ENCODE data around the gene WDR7. TPM values are rescaled to one million over a fixed set of nuclear protein-coding genes. Genes with fewer than 3 reads are reported as not detected.

WDR7 gene
- total RNA-seq, 6 donors from 2014 or later = 17.8 to 58.7 (median 26.7) TPM

- DNase-seq = no peak
- Histone ChIP-seq H3K36me3 (no peaks in the 10 kb centered on the region), H3K27me3 (no peaks in the 10 kb centered on the region), H3K4me3 (no peak overlapping the region), H3K4me1 (no peaks in the 10 kb centered on the region), H3K27ac (no peak overlapping the region), H3K9me3 (no peaks in the 10 kb centered on the region)
- no peak for TF ChIP-seq CTCF (IDR thresholded peaks at IDR 0.05)
- TF ChIP-seq EP300 (IDR thresholded peaks at IDR 0.05) = no peak
- TF ChIP-seq POLR2A (IDR thresholded peaks at IDR 0.05) = no peak
- no peak for TF ChIP-seq POLR2AphosphoS5 (IDR thresholded peaks at IDR 0.05)
- ATAC-seq (ENCODE audit: low FRiP score in 2 of 2) = no peak
- WGBS, 2 donors = 82 to 84% methylated on average over 4 of the region's 4 CpGs
Measured at GRCh38 chr18:56910967-56911366, 259.8 kb downstream of the WDR7 start.

GRCh38 chr18:56913941-56914340 lies 262.8 kb downstream of the WDR7 start:
- no peak overlapping the region for H3K27ac ChIP-seq
- DNase-seq (no peak), ATAC-seq (ENCODE audit: low FRiP score in 2 of 2) (no peak)
- H3K4me3 ChIP-seq = no peak overlapping the region
- no peaks in the 10 kb centered on the region for H3K27me3 ChIP-seq
- no peaks in the 10 kb centered on the region for H3K9me3 ChIP-seq
- H3K36me3 ChIP-seq = no peaks in the 10 kb centered on the region
- WGBS, 2 donors = 83 to 85% methylated on average over 4 of the region's 4 CpGs
- no peaks in the 10 kb centered on the region for H3K4me1 ChIP-seq
- TF ChIP-seq POLR2A (IDR thresholded peaks at IDR 0.05) = no peak
- no peak for TF ChIP-seq POLR2AphosphoS5 (IDR thresholded peaks at IDR 0.05)
- TF ChIP-seq EP300 (IDR thresholded peaks at IDR 0.05) = no peak
- TF ChIP-seq CTCF (IDR thresholded peaks at IDR 0.05) = no peak

- H3K4me3 ChIP-seq = no peak overlapping the region
- no peak overlapping the region for H3K27ac ChIP-seq
- TF ChIP-seq POLR2A (IDR thresholded peaks at IDR 0.05) (no peak), CTCF (IDR thresholded peaks at IDR 0.05) (no peak), POLR2AphosphoS5 (IDR thresholded peaks at IDR 0.05) (no peak), EP300 (IDR thresholded peaks at IDR 0.05) (no peak)
- DNase-seq = no peak
- H3K4me1 ChIP-seq = no peaks in the 10 kb centered on the region
- H3K36me3 ChIP-seq = no peaks in the 10 kb centered on the region
- no peaks in the 10 kb centered on the region for H3K9me3 ChIP-seq
- WGBS, 2 donors = 93% methylated on average over 1 of the region's 1 CpG
- no peaks in the 10 kb centered on the region for H3K27me3 ChIP-seq
- ATAC-seq (ENCODE audit: low FRiP score in 2 of 2) = no peak
Measured at GRCh38 chr18:56919190-56919589, 268.0 kb downstream of the WDR7 start.

DNA sequence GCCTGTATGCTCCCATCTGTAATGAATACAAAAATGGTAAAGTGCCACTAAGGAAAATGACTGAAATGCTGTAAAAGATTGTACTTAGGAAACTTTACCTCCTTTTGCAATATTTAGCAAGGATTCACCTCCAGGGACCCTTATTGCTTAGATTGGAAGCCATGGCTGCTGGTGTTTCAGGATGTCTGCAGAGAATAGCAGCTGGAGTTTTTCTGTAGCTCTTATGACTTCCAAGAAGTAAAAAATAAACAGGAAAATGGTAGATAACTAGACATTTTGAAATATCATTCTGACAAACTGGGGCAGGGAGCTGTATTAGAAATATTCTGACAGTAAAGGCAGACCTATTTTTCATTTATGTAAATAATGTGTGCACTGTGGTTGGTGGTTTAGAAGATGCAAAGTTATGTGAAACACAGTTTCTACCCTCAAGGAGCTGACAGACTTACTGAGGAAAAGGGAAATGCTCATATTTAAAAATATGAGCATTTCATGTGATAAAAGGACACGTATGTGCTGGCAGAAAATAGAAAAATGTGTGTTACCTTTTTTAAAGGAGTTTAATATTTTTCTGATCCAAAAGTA lies 270.8 kb downstream of the WDR7 start:
- H3K4me1 ChIP-seq = no peaks in the 10 kb centered on the region
- H3K27me3 ChIP-seq = no peaks in the 10 kb centered on the region
- no peaks in the 10 kb centered on the region for H3K9me3 ChIP-seq
- H3K36me3 ChIP-seq = no peaks in the 10 kb centered on the region
- TF ChIP-seq EP300 (IDR thresholded peaks at IDR 0.05) (no peak), POLR2A (IDR thresholded peaks at IDR 0.05) (no peak), CTCF (IDR thresholded peaks at IDR 0.05) (no peak), POLR2AphosphoS5 (IDR thresholded peaks at IDR 0.05) (no peak)
- H3K4me3 ChIP-seq = no peak overlapping the region
- no peak overlapping the region for H3K27ac ChIP-seq
- WGBS, 2 donors = 90 to 93% methylated on average over 1 of the region's 1 CpG
- no peak for ATAC-seq (ENCODE audit: low FRiP score in 2 of 2)
- no peak for DNase-seq

DNA sequence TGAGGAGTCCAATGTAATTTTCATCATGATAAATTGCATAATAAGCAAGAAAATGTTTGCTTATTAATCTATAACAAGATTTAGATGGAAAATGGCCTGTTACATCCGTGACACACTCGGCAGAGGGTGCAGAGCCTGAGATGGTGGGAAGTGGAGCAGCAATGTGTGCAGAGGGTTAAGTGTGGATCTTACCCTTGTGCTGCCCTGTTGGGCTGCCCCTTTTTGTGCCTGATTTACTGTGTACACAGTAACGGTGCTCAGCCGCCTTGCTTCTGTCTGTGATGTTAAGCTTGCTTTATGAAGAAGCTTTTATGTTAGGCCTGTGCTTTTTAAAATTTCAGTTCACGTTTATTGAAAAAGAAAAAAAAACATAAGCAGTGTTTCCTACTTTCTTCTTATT lies 275.6 kb downstream of the WDR7 start:
- no peak for DNase-seq
- 90 to 93% methylated on average over 5 of the region's 5 CpGs for WGBS, 2 donors
- ATAC-seq (ENCODE audit: low FRiP score in 2 of 2) = no peak
- H3K4me1 ChIP-seq = no peaks in the 10 kb centered on the region
- no peak overlapping the region for H3K27ac ChIP-seq
- no peaks in the 10 kb centered on the region for H3K9me3 ChIP-seq
- TF ChIP-seq POLR2AphosphoS5 (IDR thresholded peaks at IDR 0.05) (no peak), CTCF (IDR thresholded peaks at IDR 0.05) (no peak), EP300 (IDR thresholded peaks at IDR 0.05) (no peak), POLR2A (IDR thresholded peaks at IDR 0.05) (no peak)
- H3K4me3 ChIP-seq = no peak overlapping the region
- no peaks in the 10 kb centered on the region for H3K27me3 ChIP-seq
- H3K36me3 ChIP-seq = peaks cover 0 to 4% (median 0%) of the 10 kb centered on the region in 4 donors
